Fibroblast of lung (primary cell): ENCODE measurements around the gene EHMT1. TPM values are rescaled to one million over a fixed set of nuclear protein-coding genes. Genes with fewer than 3 reads are reported as not detected.

Experiments
- DNase-seq, 2 donors: peaks; one replicate each; pipeline versions ENCODE4 v3.0.0 to v3.0.0-alpha.2; 2010; ENCODE audit warnings: low read depth in 2 of 2
- H2AFZ ChIP-seq: 2 replicates; pipeline ENCODE4 v1.5.1; 2012; ENCODE audit warnings: low read length, control low read depth, inconsistent platforms
- H3K27ac ChIP-seq: 2 replicates; pipeline ENCODE4 v1.5.1; 2011; ENCODE audit warnings: low read length, control low read depth; ENCODE audit not compliant: insufficient read depth
- H3K27me3 ChIP-seq: 2 replicates; pipeline ENCODE4 v1.5.1; 2011; ENCODE audit warnings: mild to moderate bottlenecking, low read length; ENCODE audit not compliant: control insufficient read depth, insufficient read depth
- H3K36me3 ChIP-seq: 2 replicates; pipeline ENCODE4 v1.5.1; 2011; ENCODE audit warnings: low read length; ENCODE audit not compliant: control insufficient read depth, insufficient read depth
- H3K4me1 ChIP-seq: 2 replicates; pipeline ENCODE4 v1.5.1; 2011; ENCODE audit warnings: low read length; ENCODE audit not compliant: control insufficient read depth, insufficient read depth; ENCODE audit errors: extremely low read depth
- H3K4me2 ChIP-seq: 2 replicates; pipeline ENCODE4 v1.5.1; 2011; ENCODE audit warnings: low read length, control low read depth; ENCODE audit not compliant: insufficient read depth; ENCODE audit errors: extremely low read depth
- H3K4me3 ChIP-seq, 4 experiments: fragments of 200-600 bp in 1 of 4; sonication (generic) in 1 of 4; replicated peaks in 1 of 4; 2 replicates each; pipeline ENCODE4 v1.5.1; 2011 to 2016; ENCODE audit warnings: low read length in 4 of 4, low read depth in 3 of 4, mild to moderate bottlenecking in 3 of 4, control low read depth in 2 of 4, inconsistent platforms in 1 of 4, mixed read lengths in 1 of 4; ENCODE audit not compliant: insufficient read depth in 1 of 4; ENCODE audit errors: control extremely low read depth in 1 of 4
- H3K79me2 ChIP-seq: 2 replicates; pipeline ENCODE4 v1.5.1; 2012; ENCODE audit warnings: mild to moderate bottlenecking, low read length, inconsistent platforms; ENCODE audit not compliant: control insufficient read depth, insufficient read depth
- H3K9ac ChIP-seq: 2 replicates; pipeline ENCODE4 v1.5.1; 2011; ENCODE audit warnings: mild to moderate bottlenecking, low read length, control low read depth; ENCODE audit not compliant: insufficient read depth
- H3K9me3 ChIP-seq: 2 replicates; pipeline ENCODE4 v1.5.1; 2012; ENCODE audit warnings: low read depth, low read length; ENCODE audit not compliant: control insufficient read depth, insufficient read depth
- H4K20me1 ChIP-seq: 2 replicates; pipeline ENCODE4 v1.5.1; 2011; ENCODE audit warnings: low read length; ENCODE audit not compliant: control insufficient read depth, insufficient read depth; ENCODE audit errors: extremely low read depth
- CTCF ChIP-seq, 2 donors: IDR thresholded peaks in 1 of 2; conservative IDR thresholded peaks in 1 of 2; 1 replicate in 1 of 2; 2 replicates in 1 of 2; pipeline ENCODE4 v1.5.1; 2011 to 2012; ENCODE audit warnings: low read length in 2 of 2, control low read depth in 1 of 2, inconsistent platforms in 1 of 2, low read depth in 1 of 2, mild to moderate bottlenecking in 1 of 2
- EZH2 ChIP-seq: IDR thresholded peaks from 2 replicates; pipeline ENCODE4 v1.5.1; 2012; ENCODE audit warnings: low read length, control low read depth, mild to moderate bottlenecking; ENCODE audit errors: missing control alignments
- polyA minus RNA-seq: library from RNA; depleted of rRNA, polyadenylated mRNA; stranded (reverse); fragments of >200 nt; gene quantifications from 2 replicates; pipeline ENCODE4 v1.2.3, GENCODE V29; 2011; ENCODE audit warnings: low replicate concordance
- polyA plus RNA-seq, 2 donors: library from polyadenylated mRNA; depleted of rRNA in 1 of 2; stranded (reverse) in 1 of 2; unstranded in 1 of 2; fragments of >200 nt; gene quantifications; 2 replicates each; pipeline ENCODE4 v1.2.1, GENCODE V29; 2011 to 2012; ENCODE audit warnings: missing spikeins in 1 of 2
- total RNA-seq: library from RNA; depleted of rRNA; stranded (reverse); fragments of >200 nt; gene quantifications from 2 replicates; pipeline ENCODE4 v1.2.1, GENCODE V29; 2014

EHMT1 gene
- total RNA-seq (34.4 and 48.6 TPM in 2 replicates), polyA plus RNA-seq (22.4 and 26.3 TPM in 2 replicates), polyA minus RNA-seq (35.6 and 49.3 TPM in 2 replicates)
- polyA plus RNA-seq (2012) = 24.6 and 29.6 TPM in 2 replicates

- H2AFZ ChIP-seq = peak within 1 kb of the TSS; percentile 58
- H3K36me3 ChIP-seq = peaks cover 19% of the 10 kb centered on the region
- peak within 1 kb of the TSS; percentile 72 to 92 (median 83) for H3K4me3 ChIP-seq
- peaks cover 58% of the 10 kb centered on the region for H3K79me2 ChIP-seq
- H3K9ac ChIP-seq = peak within 1 kb of the TSS; percentile 88
- peaks cover 7% of the 10 kb centered on the region for H3K4me1 ChIP-seq
- peak within 1 kb of the TSS; percentile 93 for H3K27ac ChIP-seq
- H3K9me3 ChIP-seq = no peaks in the 10 kb centered on the region
- peak within 1 kb of the TSS; percentile 99 for H3K4me2 ChIP-seq
- DNase-seq = peak; percentile 64 to 83
- H3K27me3 ChIP-seq = no peaks in the 10 kb centered on the region
- H4K20me1 ChIP-seq = no peaks in the 10 kb centered on the region
- TF ChIP-seq CTCF (conservative IDR thresholded peaks at IDR 0.05 in 1 of 2, IDR thresholded peaks at IDR 0.05 in 1 of 2; ENCODE audit: low read depth in 1 of 2, low read length in 2 of 2) = peak in 1 of 2 donors; percentile 5
- TF ChIP-seq EZH2 = no peak
Observed at GRCh38 chr9:137618105-137619067, at the start of gene EHMT1. Gene EHMT1, plus strand, starts transcription at chr9:137619005. Its CDS starts 24 bp downstream, at chr9:137619029.

- no peaks in the 10 kb centered on the region for H3K27me3 ChIP-seq
- no peak for DNase-seq
- peaks cover 4% of the 10 kb centered on the region for H3K79me2 ChIP-seq
- TF ChIP-seq CTCF (conservative IDR thresholded peaks at IDR 0.05 in 1 of 2, IDR thresholded peaks at IDR 0.05 in 1 of 2; ENCODE audit: low read depth in 1 of 2, low read length in 2 of 2) (no peak), EZH2 (no peak)
- H3K4me1 ChIP-seq = no peaks in the 10 kb centered on the region
- H3K9me3 ChIP-seq = no peaks in the 10 kb centered on the region
- H3K9ac ChIP-seq = no peak overlapping the region
- no peak overlapping the region for H2AFZ ChIP-seq
- no peak overlapping the region for H3K4me2 ChIP-seq
- no peaks in the 10 kb centered on the region for H4K20me1 ChIP-seq
- no peak overlapping the region for H3K27ac ChIP-seq
- H3K36me3 ChIP-seq = peaks cover 7% of the 10 kb centered on the region
- no peak overlapping the region for H3K4me3 ChIP-seq
Observed at GRCh38 chr9:137569609-137570203, 49.1 kb upstream of the EHMT1 start.

- no peak overlapping the region for H3K4me2 ChIP-seq
Observed at GRCh38 chr9:137570566-137570965, 48.2 kb upstream of the EHMT1 start.

More at GRCh38 chr9:137570566-137570965, 48.2 kb upstream of the EHMT1 start:
- Histone ChIP-seq H3K79me2 (peaks cover 8% of the 10 kb centered on the region), H3K4me1 (no peaks in the 10 kb centered on the region), H2AFZ (no peak overlapping the region), H3K27ac (no peak overlapping the region), H4K20me1 (no peaks in the 10 kb centered on the region), H3K36me3 (peaks cover 9% of the 10 kb centered on the region), H3K27me3 (no peaks in the 10 kb centered on the region), H3K9me3 (no peaks in the 10 kb centered on the region), H3K9ac (no peak overlapping the region), H3K4me3 (no peak overlapping the region)
- no peak for DNase-seq
- no peak for TF ChIP-seq CTCF (conservative IDR thresholded peaks at IDR 0.05 in 1 of 2, IDR thresholded peaks at IDR 0.05 in 1 of 2; ENCODE audit: low read depth in 1 of 2, low read length in 2 of 2)
- TF ChIP-seq EZH2 = no peak
